Neuronal stem cell (in vitro differentiated cells): Measurements from ENCODE around the gene SND1.

Source experiments
- DNase-seq: peaks from one replicate; pipeline ENCODE4 v3.0.0-alpha.2; 2013; ENCODE audit warnings: low spot score
- H2AFZ ChIP-seq: one replicate; pipeline ENCODE4 v1.6.1; 2013; ENCODE audit warnings: mild to moderate bottlenecking, low read length, inconsistent platforms
- H2AK5ac ChIP-seq: 2 replicates; pipeline ENCODE4 v1.6.1; 2013; ENCODE audit warnings: low read depth, mild to moderate bottlenecking, inconsistent platforms, low read length, moderate library complexity, mixed read lengths
- H2BK120ac ChIP-seq: 2 replicates; pipeline ENCODE4 v1.6.1; 2013; ENCODE audit warnings: low read depth, mild to moderate bottlenecking, inconsistent platforms, low read length, moderate library complexity, mixed read lengths
- H2BK12ac ChIP-seq: one replicate; pipeline ENCODE4 v1.6.1; 2013; ENCODE audit warnings: low read length, inconsistent platforms
- H2BK15ac ChIP-seq: 2 replicates; pipeline ENCODE4 v1.6.1; 2013; ENCODE audit warnings: mild to moderate bottlenecking, low read length, inconsistent platforms, mixed read lengths
- H2BK5ac ChIP-seq: one replicate; pipeline ENCODE4 v1.6.1; 2013; ENCODE audit warnings: inconsistent platforms, mild to moderate bottlenecking, low read length, moderate library complexity
- H3K14ac ChIP-seq: one replicate; pipeline ENCODE4 v1.6.1; 2013; ENCODE audit warnings: low read length, inconsistent platforms
- H3K18ac ChIP-seq: 2 replicates; pipeline ENCODE4 v1.6.1; 2013; ENCODE audit warnings: low read length, inconsistent platforms
- H3K23ac ChIP-seq: 2 replicates; pipeline ENCODE4 v1.6.1; 2013; ENCODE audit warnings: low read depth, mild to moderate bottlenecking, mixed read lengths, low read length, inconsistent platforms; ENCODE audit not compliant: poor library complexity
- H3K27ac ChIP-seq: replicated peaks from 3 replicates; pipeline ENCODE4 v1.5.1; 2013; ENCODE audit warnings: low read length, inconsistent platforms
- H3K27me3 ChIP-seq, 3 experiments: 2 replicates each; pipeline ENCODE4 v1.6.1; 2013; ENCODE audit warnings: low read length in 3 of 3, mild to moderate bottlenecking in 2 of 3, inconsistent platforms in 1 of 3, low read depth in 1 of 3, mixed read lengths in 1 of 3, moderate library complexity in 1 of 3; ENCODE audit not compliant: control insufficient read depth in 3 of 3, insufficient read depth in 3 of 3
- H3K36me3 ChIP-seq, 2 donors: replicated peaks in 1 of 2; 2 replicates each; pipeline ENCODE4 v1.6.1; 2013; ENCODE audit warnings: low read length in 2 of 2; ENCODE audit not compliant: control insufficient read depth in 2 of 2, insufficient read depth in 2 of 2
- H3K4ac ChIP-seq: 2 replicates; pipeline ENCODE4 v1.6.1; 2013; ENCODE audit warnings: inconsistent platforms, mild to moderate bottlenecking, low read length, moderate library complexity
- H3K4me1 ChIP-seq, 2 donors: 1 replicate in 1 of 2; 2 replicates in 1 of 2; pipeline ENCODE4 v1.6.1; 2013; ENCODE audit warnings: low read length in 2 of 2, low read depth in 1 of 2; ENCODE audit not compliant: control insufficient read depth in 2 of 2, insufficient read depth in 1 of 2
- H3K4me2 ChIP-seq: one replicate; pipeline ENCODE4 v1.6.1; 2013; ENCODE audit warnings: mild to moderate bottlenecking, low read length, inconsistent platforms; ENCODE audit not compliant: insufficient read depth, poor library complexity, severe bottlenecking
- H3K4me3 ChIP-seq, 2 donors: 2 replicates each; pipeline ENCODE4 v1.5.1; 2013; ENCODE audit warnings: low read length in 2 of 2, mild to moderate bottlenecking in 2 of 2, inconsistent platforms in 1 of 2, moderate library complexity in 1 of 2
- H3K79me1 ChIP-seq: one replicate; pipeline ENCODE4 v1.6.1; 2013; ENCODE audit warnings: low read depth, mild to moderate bottlenecking, inconsistent platforms, low read length, moderate library complexity
- H3K9ac ChIP-seq: one replicate; pipeline ENCODE4 v1.6.1; 2013; ENCODE audit warnings: mild to moderate bottlenecking, low read depth, low read length, inconsistent platforms; ENCODE audit not compliant: poor library complexity
- H3K9me3 ChIP-seq, 2 donors: replicated peaks in 1 of 2; 2 replicates each; pipeline versions ENCODE3 to v1.6.1; 2013; ENCODE audit warnings: low read length in 2 of 2, mild to moderate bottlenecking in 2 of 2, inconsistent platforms in 1 of 2, low read depth in 1 of 2, mixed read lengths in 1 of 2, moderate library complexity in 1 of 2; ENCODE audit not compliant: control insufficient read depth in 2 of 2, insufficient read depth in 1 of 2
- H4K8ac ChIP-seq: one replicate; pipeline ENCODE4 v1.6.1; 2013; ENCODE audit warnings: low read depth, mild to moderate bottlenecking, inconsistent platforms, low read length, moderate library complexity
- H4K91ac ChIP-seq: one replicate; pipeline ENCODE4 v1.6.1; 2013; ENCODE audit warnings: low read length, low read depth, mild to moderate bottlenecking, inconsistent platforms; ENCODE audit not compliant: poor library complexity
- WGBS, 2 donors: extraction: QIAGEN DNeasy Blood & Tissue Kit; methylation state at CpG; one replicate each; pipeline ENCODE4 v1.1.7; 2013; ENCODE audit warnings: missing lambda C conversion rate in 2 of 2, mixed read lengths in 1 of 2; ENCODE audit not compliant: insufficient read length in 2 of 2, insufficient replicate concordance in 1 of 2; ENCODE audit errors: extremely low coverage in 2 of 2; 5-methylcytosine and 5-hydroxymethylcytosine counted together

Gene SND1

GRCh38 chr7:128041203-128041602 lies 389.2 kb downstream of the SND1 start:
- no peak overlapping the region for H2BK120ac ChIP-seq
- no peak overlapping the region for H2BK5ac ChIP-seq
- H2AFZ ChIP-seq, result no peak overlapping the region
- no peak overlapping the region for H2BK12ac ChIP-seq
- H3K79me1 ChIP-seq, result no peaks in the 10 kb centered on the region
- H3K36me3 ChIP-seq, result no peaks in the 10 kb centered on the region
- H4K8ac ChIP-seq, result no peak overlapping the region
- no peak overlapping the region for H2BK15ac ChIP-seq
- H2AK5ac ChIP-seq, result no peak overlapping the region
- H3K27me3 ChIP-seq, result no peaks in the 10 kb centered on the region
- no peak overlapping the region for H4K91ac ChIP-seq
- no peak overlapping the region for H3K4me3 ChIP-seq
- H3K9ac ChIP-seq, result no peak overlapping the region
- H3K9me3 ChIP-seq, result no peaks in the 10 kb centered on the region
- no peak overlapping the region for H3K18ac ChIP-seq
- no peak overlapping the region for H3K23ac ChIP-seq
- DNase-seq, result no peak
- no CpG with 5 or more reads among the region's 7 CpGs for WGBS, 2 donors
- H3K14ac ChIP-seq, result no peak overlapping the region
- no peak overlapping the region for H3K27ac ChIP-seq
- H3K4me2 ChIP-seq, result no peak overlapping the region
- H3K4ac ChIP-seq, result no peak overlapping the region
- H3K4me1 ChIP-seq, result peaks cover 7 to 13% of the 10 kb centered on the region in 2 donors

DNA sequence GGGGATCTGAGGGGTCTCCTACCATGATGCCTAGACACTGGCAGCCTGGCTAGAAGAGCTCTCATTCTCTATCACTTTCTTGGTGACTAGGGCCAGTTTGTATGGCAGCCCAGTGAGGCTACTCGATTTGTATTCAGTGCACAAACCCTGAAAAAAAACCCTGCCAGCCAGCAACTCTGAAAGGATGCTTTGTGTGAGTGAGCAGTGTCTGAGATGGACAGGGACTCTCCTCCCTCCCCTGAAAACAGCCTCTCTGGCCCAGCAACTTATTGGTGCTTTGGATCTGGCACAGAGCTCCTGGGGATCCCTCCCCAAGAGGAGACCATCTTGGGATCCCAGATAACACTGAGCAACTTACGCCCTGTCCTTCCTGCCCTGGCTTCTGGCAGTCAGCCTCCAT lies 390.0 kb downstream of the SND1 start:
- Histone ChIP-seq H2BK12ac (no peak overlapping the region), H2BK120ac (no peak overlapping the region), H3K79me1 (no peaks in the 10 kb centered on the region), H3K36me3 (no peaks in the 10 kb centered on the region), H3K18ac (no peak overlapping the region), H3K9me3 (no peaks in the 10 kb centered on the region), H3K23ac (no peak overlapping the region), H2AK5ac (no peak overlapping the region), H2AFZ (peak overlapping the region; percentile 83), H3K4ac (no peak overlapping the region), H2BK5ac (no peak overlapping the region), H4K8ac (no peak overlapping the region), H2BK15ac (no peak overlapping the region), H3K9ac (no peak overlapping the region), H3K14ac (no peak overlapping the region), H3K27me3 (no peaks in the 10 kb centered on the region), H3K4me2 (no peak overlapping the region), H3K4me1 (peaks cover 7 to 13% of the 10 kb centered on the region in 2 donors), H4K91ac (peak overlapping the region; percentile 1), H3K27ac (peak overlapping the region; percentile 9), H3K4me3 (no peak overlapping the region)
- WGBS, 2 donors, result no CpG with 5 or more reads among the region's 2 CpGs
- no peak for DNase-seq

- H3K27me3 ChIP-seq, result no peaks in the 10 kb centered on the region
- H3K9ac ChIP-seq, result peak overlapping the region; percentile 7
- no CpG with 5 or more reads among the region's 5 CpGs for WGBS, 2 donors
- H2BK120ac ChIP-seq, result no peak overlapping the region
- no peak overlapping the region for H3K14ac ChIP-seq
- no peak overlapping the region for H3K23ac ChIP-seq
- no peak overlapping the region for H3K4ac ChIP-seq
- H2AFZ ChIP-seq, result no peak overlapping the region
- H2AK5ac ChIP-seq, result no peak overlapping the region
- H3K36me3 ChIP-seq, result no peaks in the 10 kb centered on the region
- H2BK5ac ChIP-seq, result no peak overlapping the region
- no peak overlapping the region for H4K8ac ChIP-seq
- H3K4me2 ChIP-seq, result no peak overlapping the region
- no peaks in the 10 kb centered on the region for H3K9me3 ChIP-seq
- no peak overlapping the region for H3K4me3 ChIP-seq
- no peak overlapping the region for H2BK12ac ChIP-seq
- H3K27ac ChIP-seq, result no peak overlapping the region
- DNase-seq, result no peak
- H2BK15ac ChIP-seq, result no peak overlapping the region
- H4K91ac ChIP-seq, result no peak overlapping the region
- H3K4me1 ChIP-seq, result peaks cover 7 to 13% of the 10 kb centered on the region in 2 donors
- no peak overlapping the region for H3K18ac ChIP-seq
- no peaks in the 10 kb centered on the region for H3K79me1 ChIP-seq
Measured at GRCh38 chr7:128044064-128044463, 392.1 kb downstream of the SND1 start.

GRCh38 chr7:128045158-128045557 lies 393.2 kb downstream of the SND1 start:
- Histone ChIP-seq H2BK12ac (no peak overlapping the region), H3K4me2 (no peak overlapping the region), H2BK120ac (no peak overlapping the region), H3K14ac (no peak overlapping the region), H4K91ac (no peak overlapping the region), H3K4me1 (peaks cover 7 to 13% of the 10 kb centered on the region in 2 donors), H3K27me3 (no peaks in the 10 kb centered on the region), H2BK5ac (no peak overlapping the region), H3K23ac (no peak overlapping the region), H3K9ac (no peak overlapping the region), H2AK5ac (no peak overlapping the region), H3K4ac (no peak overlapping the region), H3K9me3 (no peaks in the 10 kb centered on the region), H4K8ac (no peak overlapping the region), H3K36me3 (no peaks in the 10 kb centered on the region), H3K18ac (no peak overlapping the region), H3K79me1 (no peaks in the 10 kb centered on the region), H2BK15ac (no peak overlapping the region), H3K4me3 (no peak overlapping the region), H3K27ac (no peak overlapping the region), H2AFZ (no peak overlapping the region)
- no peak for DNase-seq
- no CpG with 5 or more reads among the region's 1 CpG for WGBS, 2 donors
